Measurements from ENCODE around the gene PREB. TPM values are rescaled to one million over a fixed set of nuclear protein-coding genes. Genes with fewer than 3 reads are reported as not detected.

Gene PREB
- total and polyA plus RNA-seq, 2 of the 13 experiments (the other 11 are each of a cell fraction or from before 2014, with no cell fraction given), result 112 to 192 TPM

GRCh38 chr2:27119330-27119670 is 15.1 kb downstream of the PREB start (continued):
- 0 out of 2 replicates have a peak, but pooled peaks have one; percentile 50 for TF ChIP-seq ZNF562 (CRISPR knock-in tag; IDR thresholded peaks at IDR 0.05; ENCODE audit: borderline replicate concordance)
- peak; percentile 16; the same call in 1 of the 2 replicates for TF ChIP-seq HOXA9 (CRISPR knock-in tag; IDR thresholded peaks at IDR 0.05; ENCODE audit: borderline replicate concordance)
- TF ChIP-seq ZNF761 (CRISPR knock-in tag; conservative IDR thresholded peaks at IDR 0.05), result 0 out of 2 replicates have a peak, but pooled peaks have one; percentile 25
- TF ChIP-seq ZNF780A (CRISPR knock-in tag; IDR thresholded peaks at IDR 0.05), result peak; percentile 62; the same call in 1 of the 2 replicates
- 0 out of 2 replicates have a peak, but pooled peaks have one; percentile 50 for TF ChIP-seq BATF2 (CRISPR knock-in tag; IDR thresholded peaks at IDR 0.05)
- TF ChIP-seq JUNB (CRISPR knock-in tag; IDR thresholded peaks at IDR 0.05; ENCODE audit: borderline replicate concordance), result 0 out of 2 replicates have a peak, but pooled peaks have one; percentile 65

GRCh38 chr2:27118525-27119329 is 15.7 kb downstream of the PREB start, which contains the start of gene CGREF1:
Gene CGREF1 (minus strand): TSS chr2:27119128. CDS start chr2:27104366, 14,762 bp downstream.
- H2AFZ ChIP-seq (ENCODE audit: low read length), result no peak within 1 kb of the TSS
- no peaks in the 10 kb centered on the region for H3K36me3 ChIP-seq (replicated peaks in 1 of 2; ENCODE audit: control insufficient read depth in 1 of 2, insufficient read depth in 2 of 2, low read length in 2 of 2)
- peaks cover 64% of the 10 kb centered on the region for H3K4me1 ChIP-seq (ENCODE audit: insufficient read depth, low read length)
- H3K27ac ChIP-seq (ENCODE audit: extremely low read length, insufficient read depth, low read length), result no peak within 1 kb of the TSS
- no peaks in the 10 kb centered on the region for H3K9me3 ChIP-seq (ENCODE audit: low read length)
- ATAC-seq (peak; percentile 40), FAIRE-seq (no peak), DNase-seq (ENCODE audit: low spot score) (no peak)
- in situ Hi-C loops (cut with HindIII; ENCODE audit: extremely low pct_ligation_motif_present, low pct_unique_long_range_greater_than_20kb), result no loop called here
- CTCF ChIA-PET (ENCODE audit: low intra/inter-chr PET ratio, low total read pairs), result no interaction called here
- peak within 1 kb of the TSS; percentile 92 for H3K4me2 ChIP-seq (ENCODE audit: low read depth, low read length)
- H3K27me3 ChIP-seq (ENCODE audit: control insufficient read depth in 1 of 2, insufficient read depth in 2 of 2, low read length in 2 of 2), result peaks cover 2 to 40% of the 10 kb centered on the region in 2 experiments; a peak in 4 of 5 replicates
- no peaks in the 10 kb centered on the region for H4K20me1 ChIP-seq (ENCODE audit: insufficient read depth, low read length)
- peak within 1 kb of the TSS; percentile 53 to 82 (median 60) for H3K4me3 ChIP-seq (replicated peaks in 1 of 3; ENCODE audit: insufficient read depth in 1 of 3, low read depth in 2 of 3, low read length in 3 of 3)
- POLR2A ChIA-PET, result interaction anchor here (0.7 to 1.7 kb wide), 6 partner anchors 11 to 93 kb away, joined by 3 to 11 read pairs (median 4); partner anchors contain the start of genes ATRAID, PREB and SLC5A6
- H3K79me2 ChIP-seq (ENCODE audit: insufficient read depth, low read length), result no peaks in the 10 kb centered on the region
- 44% methylated on average over 40 of the region's 84 CpGs for WGBS (ENCODE audit: low lambda C conversion rate)
- no TSS peak for BruUV-seq (replicated peaks)
- H3K9ac ChIP-seq (ENCODE audit: insufficient read depth, low read depth, low read length), result peak within 1 kb of the TSS; percentile 70
- intact Hi-C loops (cut with micrococcal nuclease; ENCODE audit: unreplicated experiment), result loop anchor here (5.0 kb wide), 1 partner anchor 74 kb away; no protein-coding TSS in a partner anchor
- TF ChIP-seq FOXM1 (CRISPR knock-in tag; IDR thresholded peaks at IDR 0.05) (peak; percentile 96; the same call in 1 of the 2 replicates), ATF1 (CRISPR knock-in tag; IDR thresholded peaks at IDR 0.05) (no peak), RFXANK (CRISPR knock-in tag; IDR thresholded peaks at IDR 0.05) (no peak), ZSCAN30 (CRISPR knock-in tag; IDR thresholded peaks at IDR 0.05) (no peak), BCL3 (CRISPR knock-in tag; IDR thresholded peaks at IDR 0.05) (peak; percentile 47), FOXO4 (CRISPR knock-in tag; conservative IDR thresholded peaks at IDR 0.05) (no peak), ZNF768 (CRISPR knock-in tag; IDR thresholded peaks at IDR 0.05) (peak; percentile 35; the same call in 1 of the 2 replicates), THAP7 (CRISPR knock-in tag; IDR thresholded peaks at IDR 0.05) (no peak), TEAD3 (CRISPR knock-in tag; optimal IDR thresholded peaks at IDR 0.05; ENCODE audit: borderline replicate concordance) (peak; percentile 18), XRCC5 (optimal IDR thresholded peaks at IDR 0.05; ENCODE audit: low read length) (peak; percentile 9), SRY (CRISPR knock-in tag; IDR thresholded peaks at IDR 0.05) (0 out of 2 replicates have a peak, but pooled peaks have one; percentile 34), ZNF530 (CRISPR knock-in tag; IDR thresholded peaks at IDR 0.05; ENCODE audit: low read depth) (no peak)

All from HepG2 (cell line).